ENCODE results near the gene PABPC1L2A. TPM values are rescaled to one million over a fixed set of nuclear protein-coding genes. Genes with fewer than 3 reads are reported as not detected.

The PABPC1L2A gene
- total RNA-seq, 2 experiments from 2014 or later, result not detected

Other genes with a start within 250 kb of the PABPC1L2A start
- gene FAM236C, start 166.9 kb downstream of the PABPC1L2A start, total RNA-seq, result not detected
- gene FAM236A, start 141.3 kb downstream of the PABPC1L2A start, total RNA-seq, result not detected
- under 1 TPM; 0.28 to 0.31 TPM for gene DMRTC1, start 135.7 kb downstream of the PABPC1L2A start, total RNA-seq
- not detected for gene PABPC1L2B, start 76.6 kb downstream of the PABPC1L2A start, total RNA-seq
- 1 to 10 TPM; 5.5 to 6.9 TPM for gene NAP1L2, start 135.3 kb upstream of the PABPC1L2A start, total RNA-seq

Data from activated naive CD8-positive, alpha-beta T cell treated with anti-CD3 and anti-CD28 coated beads, Interleukin-2, amount 10 ng/mL, durations not matched to agents 7 days and 5 days (primary cell).